Measurements from ENCODE around the gene SLC1A2.

Gene SLC1A2

DNA sequence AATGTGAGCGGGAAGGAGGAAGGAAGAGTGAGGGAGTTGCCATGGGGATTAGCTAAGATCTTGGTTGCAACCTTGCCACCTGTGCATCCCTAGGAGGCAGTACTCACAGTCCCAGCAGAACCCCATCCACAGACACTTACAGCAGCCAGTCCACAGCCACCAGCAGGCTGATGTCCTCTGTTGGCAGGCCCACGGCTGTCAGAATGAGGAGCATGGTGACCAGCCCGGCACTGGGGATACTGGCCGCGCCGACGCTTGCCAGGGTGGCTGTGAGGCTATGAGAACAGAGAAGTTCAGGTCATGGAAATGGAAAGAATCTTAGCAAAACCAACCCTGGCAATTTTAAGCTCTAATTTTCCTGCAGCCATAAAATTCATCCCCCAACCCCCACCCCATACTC lies 138.6 kb downstream of the SLC1A2 start:
- TF ChIP-seq, protein P1, sequence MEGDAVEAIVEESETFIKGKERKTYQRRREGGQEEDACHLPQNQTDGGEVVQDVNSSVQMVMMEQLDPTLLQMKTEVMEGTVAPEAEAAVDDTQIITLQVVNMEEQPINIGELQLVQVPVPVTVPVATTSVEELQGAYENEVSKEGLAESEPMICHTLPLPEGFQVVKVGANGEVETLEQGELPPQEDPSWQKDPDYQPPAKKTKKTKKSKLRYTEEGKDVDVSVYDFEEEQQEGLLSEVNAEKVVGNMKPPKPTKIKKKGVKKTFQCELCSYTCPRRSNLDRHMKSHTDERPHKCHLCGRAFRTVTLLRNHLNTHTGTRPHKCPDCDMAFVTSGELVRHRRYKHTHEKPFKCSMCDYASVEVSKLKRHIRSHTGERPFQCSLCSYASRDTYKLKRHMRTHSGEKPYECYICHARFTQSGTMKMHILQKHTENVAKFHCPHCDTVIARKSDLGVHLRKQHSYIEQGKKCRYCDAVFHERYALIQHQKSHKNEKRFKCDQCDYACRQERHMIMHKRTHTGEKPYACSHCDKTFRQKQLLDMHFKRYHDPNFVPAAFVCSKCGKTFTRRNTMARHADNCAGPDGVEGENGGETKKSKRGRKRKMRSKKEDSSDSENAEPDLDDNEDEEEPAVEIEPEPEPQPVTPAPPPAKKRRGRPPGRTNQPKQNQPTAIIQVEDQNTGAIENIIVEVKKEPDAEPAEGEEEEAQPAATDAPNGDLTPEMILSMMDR (IDR thresholded peaks at IDR 0.05) = no peak

DNA sequence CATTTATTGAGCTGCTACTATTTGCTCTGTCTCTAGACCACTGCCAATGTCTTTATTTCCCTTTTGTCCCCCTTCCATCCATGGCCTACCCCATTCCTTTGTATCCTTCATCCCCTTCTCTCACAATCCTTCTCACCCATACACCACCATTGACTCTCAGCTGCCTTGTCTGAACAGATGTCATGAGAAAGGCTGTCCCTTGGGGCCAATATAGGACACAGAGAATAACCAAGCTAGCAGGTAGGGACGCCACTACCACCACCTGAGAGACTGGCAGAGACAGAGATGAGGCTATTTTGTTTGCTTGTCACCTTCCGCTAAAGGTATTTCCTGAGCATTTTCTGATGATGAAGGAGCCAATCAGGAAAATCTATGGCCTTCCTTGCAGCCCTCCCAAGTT lies 141.5 kb downstream of the SLC1A2 start:
- TF ChIP-seq, protein P1 (IDR thresholded peaks at IDR 0.05) = no peak

DNA sequence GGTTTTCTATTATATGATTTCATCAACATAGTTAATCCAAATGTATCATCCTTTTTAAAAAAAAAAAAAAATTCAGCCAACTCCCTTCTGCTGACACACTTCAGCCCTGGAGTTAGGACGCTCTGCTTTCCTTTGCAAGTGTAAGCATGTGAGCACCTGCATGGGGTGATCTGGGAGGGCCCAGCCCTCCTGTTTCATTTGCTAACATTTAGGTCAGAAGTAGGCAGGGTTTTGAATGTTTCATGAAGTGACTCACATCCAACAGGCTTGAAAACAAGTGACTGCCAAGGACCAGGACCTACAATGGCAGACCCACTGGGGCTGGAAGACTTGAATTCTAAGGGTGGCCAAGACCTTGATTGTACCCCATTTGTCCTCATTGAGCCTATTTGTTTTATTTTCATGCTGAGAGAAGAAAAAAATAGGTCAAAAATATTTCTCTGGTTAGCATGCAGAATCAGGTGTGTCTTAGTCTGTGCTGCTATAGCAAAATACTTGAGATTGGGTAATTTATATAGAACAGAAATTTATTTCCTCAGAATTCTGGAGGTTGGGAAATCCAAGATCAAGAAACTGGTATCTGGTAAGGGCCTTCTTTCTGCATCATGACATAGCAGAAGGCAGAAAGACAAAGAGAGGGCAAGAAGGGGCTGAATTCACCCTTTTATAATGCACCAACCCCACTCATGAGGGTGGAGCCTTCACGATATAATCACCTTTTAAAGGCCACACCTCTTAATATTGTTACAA lies 142.8 kb downstream of the SLC1A2 start:
- TF ChIP-seq, protein P1 (IDR thresholded peaks at IDR 0.05) = no peak

DNA sequence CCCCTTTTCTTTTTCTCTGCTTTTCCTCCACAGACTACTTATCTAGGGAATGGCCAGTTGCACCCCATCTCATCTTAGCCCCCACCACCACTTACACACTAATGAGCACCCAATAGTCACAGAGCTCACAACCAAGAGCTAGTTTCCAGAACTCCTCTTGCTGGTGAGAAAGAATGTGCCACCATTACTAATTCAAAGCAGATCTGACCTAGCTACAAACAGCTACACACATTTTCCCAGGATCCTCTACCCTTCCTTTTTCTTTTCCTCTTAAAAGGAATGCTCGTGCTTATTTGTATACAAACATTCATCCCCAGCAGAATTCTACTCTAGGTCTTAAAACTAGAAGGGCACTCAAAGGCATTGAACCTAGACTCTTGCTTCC lies 143.6 kb downstream of the SLC1A2 start:
- TF ChIP-seq, protein P1 (IDR thresholded peaks at IDR 0.05) = no peak

DNA sequence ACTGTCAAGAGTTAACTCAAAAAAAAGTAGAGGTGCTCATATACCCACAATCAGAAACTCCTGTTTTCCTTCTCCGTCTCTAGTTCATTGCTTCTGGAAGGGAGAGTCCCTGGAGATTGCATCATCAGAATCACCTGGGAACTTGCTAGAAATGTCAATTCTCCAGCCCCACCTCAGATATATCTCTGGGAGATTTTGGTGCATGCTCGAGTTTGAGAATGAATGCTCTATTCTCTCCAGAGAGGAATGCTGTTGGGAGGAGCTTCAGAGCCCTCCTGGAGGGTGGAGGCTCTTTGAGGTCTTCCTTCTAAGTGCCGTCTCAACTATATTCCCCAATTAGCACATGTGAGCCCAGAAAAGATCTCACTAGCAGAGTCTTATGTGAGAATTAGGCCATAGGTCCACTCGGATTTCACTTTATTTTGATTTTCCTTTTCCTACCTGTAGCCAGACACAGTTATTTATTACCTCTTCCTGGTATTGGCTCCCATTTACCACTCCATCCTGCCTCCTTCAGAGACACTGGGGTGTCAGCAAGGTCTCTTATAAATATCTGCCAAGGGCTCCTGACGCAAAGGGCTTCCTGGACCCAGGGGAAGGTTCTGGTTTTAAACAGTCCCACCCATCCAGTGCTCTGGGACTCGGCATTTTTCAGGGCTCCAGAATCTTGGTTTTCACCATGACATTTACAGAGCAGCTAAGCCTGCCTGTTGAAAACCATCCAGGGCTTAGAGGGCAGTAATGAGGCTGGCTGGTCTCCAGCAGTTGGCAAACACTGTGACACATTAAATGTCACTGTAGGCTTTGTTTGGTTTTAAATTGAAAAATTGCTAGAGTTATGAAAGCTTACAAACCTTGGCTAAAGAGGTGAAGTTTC lies 144.2 kb downstream of the SLC1A2 start:
- TF ChIP-seq, protein P1 (IDR thresholded peaks at IDR 0.05) = peak; percentile 33; the same call in 1 of the 2 replicates

DNA sequence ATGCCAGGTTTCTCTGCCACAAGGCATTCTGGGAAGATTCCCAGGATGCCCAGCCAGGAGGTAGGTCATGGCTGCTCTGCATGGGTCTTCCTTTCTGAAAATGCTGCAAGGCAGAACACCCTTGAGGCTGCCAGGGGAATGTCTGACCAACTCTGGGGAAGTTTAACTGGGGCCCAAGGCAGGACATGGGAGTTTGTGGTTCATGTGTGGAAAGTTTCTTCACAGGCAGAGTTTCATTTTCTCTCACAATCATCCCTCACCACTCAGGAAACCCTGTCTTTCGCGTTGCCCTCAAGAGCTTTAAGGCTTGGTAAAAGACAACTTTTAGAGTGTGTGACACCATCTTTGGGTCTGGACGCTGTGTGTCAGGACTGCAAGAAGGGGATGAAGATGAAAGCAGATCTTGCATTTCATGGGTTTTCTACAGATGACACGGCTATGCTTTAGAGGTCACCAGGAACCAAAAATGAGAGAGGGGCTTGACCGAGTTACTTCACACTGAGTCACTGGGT lies 146.9 kb downstream of the SLC1A2 start:
- TF ChIP-seq, protein P1 (IDR thresholded peaks at IDR 0.05) = no peak

DNA sequence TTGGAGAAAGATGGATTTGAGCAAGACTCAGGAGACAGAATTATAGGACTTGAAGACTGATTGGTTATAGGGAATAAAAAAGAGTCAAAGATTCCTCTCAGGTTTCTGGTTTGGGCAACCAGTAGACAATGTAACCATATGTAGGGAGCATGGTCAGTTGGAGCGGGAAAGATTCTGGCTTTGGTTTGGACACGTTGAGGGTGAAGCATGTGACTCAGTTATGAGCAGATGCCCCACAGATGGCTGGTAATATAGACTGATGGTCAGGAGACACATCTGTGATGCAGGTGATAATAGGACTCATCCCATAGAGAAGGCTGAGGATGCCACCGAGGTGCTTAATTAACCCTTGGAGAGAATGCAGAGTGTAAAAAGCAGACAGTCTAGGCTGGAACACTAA lies 148.3 kb downstream of the SLC1A2 start:
- TF ChIP-seq, protein P1 (IDR thresholded peaks at IDR 0.05) = no peak

All from LNCAP (cell line).